SW480 (cell line): ENCODE results near the gene TAS2R43.
"Not testable (repeated sequence)": the region's sequence is repeated elsewhere in the genome, so short reads cannot be mapped to it uniquely, and the experiment has no call there.

Source experiments
- DNase-seq: peaks from one replicate; pipeline ENCODE4 v3.0.0-alpha.2; 2016; ENCODE audit warnings: low spot score

Gene TAS2R43

GRCh38 chr12:11092128-11092527, at the start of gene TAS2R43:
TAS2R43 (minus strand) TSS chr12:11092313; CDS start chr12:11092229, 84 bp downstream.
- no peak for DNase-seq

GRCh38 chr12:11136075-11136474, 44.0 kb upstream of the TAS2R43 start:
- DNase-seq: no peak

- no peak for DNase-seq
Observed at GRCh38 chr12:11134305-11134704, 42.2 kb upstream of the TAS2R43 start, which contains the start of gene TAS2R30. TAS2R30 (minus strand) TSS chr12:11134644; CDS start chr12:11134244, 400 bp downstream.

GRCh38 chr12:11133816-11134215, 41.7 kb upstream of the TAS2R43 start:
- DNase-seq: no peak

GRCh38 chr12:11133162-11133561, 41.0 kb upstream of the TAS2R43 start:
- no peak for DNase-seq

GRCh38 chr12:11130999-11131398, 38.9 kb upstream of the TAS2R43 start:
- DNase-seq: no peak

GRCh38 chr12:11130382-11130781, 38.3 kb upstream of the TAS2R43 start:
- DNase-seq: no peak

GRCh38 chr12:11114130-11114529, 22.0 kb upstream of the TAS2R43 start:
- DNase-seq: not testable (repeated sequence)

GRCh38 chr12:11111213-11111612, 19.1 kb upstream of the TAS2R43 start:
- not testable (repeated sequence) for DNase-seq

- DNase-seq: no peak
Observed at GRCh38 chr12:11108862-11109261, 16.7 kb upstream of the TAS2R43 start.

- no peak for DNase-seq
Observed at GRCh38 chr12:11107719-11108118, 15.6 kb upstream of the TAS2R43 start.

- no peak for DNase-seq
Observed at GRCh38 chr12:11106288-11106687, 14.2 kb upstream of the TAS2R43 start.

GRCh38 chr12:11105546-11105945, 13.4 kb upstream of the TAS2R43 start:
- DNase-seq: no peak

- not testable (repeated sequence) for DNase-seq
Observed at GRCh38 chr12:11094910-11095309, 2.8 kb upstream of the TAS2R43 start.

- no peak for DNase-seq
Observed at GRCh38 chr12:11089246-11089645, 2.9 kb downstream of the TAS2R43 start.

GRCh38 chr12:11085419-11085818, 6.7 kb downstream of the TAS2R43 start:
- no peak for DNase-seq

GRCh38 chr12:11081987-11082386, 10.1 kb downstream of the TAS2R43 start:
- no peak for DNase-seq

GRCh38 chr12:11078246-11078645, 13.9 kb downstream of the TAS2R43 start:
- DNase-seq: no peak

- DNase-seq: no peak
Observed at GRCh38 chr12:11075642-11076041, 16.5 kb downstream of the TAS2R43 start.

- DNase-seq: no peak
Observed at GRCh38 chr12:11071414-11071813, 20.7 kb downstream of the TAS2R43 start.

- DNase-seq: no peak
Observed at GRCh38 chr12:11070999-11071398, 21.1 kb downstream of the TAS2R43 start.

- no peak for DNase-seq
Observed at GRCh38 chr12:11069854-11070365, 22.2 kb downstream of the TAS2R43 start.

- DNase-seq: no peak
Observed at GRCh38 chr12:11067514-11067913, 24.6 kb downstream of the TAS2R43 start.

- DNase-seq: not testable (repeated sequence)
Observed at GRCh38 chr12:11062194-11062593, 29.9 kb downstream of the TAS2R43 start, which contains the start of gene TAS2R46. TAS2R46 (minus strand) TSS chr12:11062294; CDS start chr12:11062294, 0 bp downstream.
